Esophagus (tissue), 2 donors: ENCODE data around the gene SFXN5. TPM values are rescaled to one million over a fixed set of nuclear protein-coding genes. Genes with fewer than 3 reads are reported as not detected.

Experiments
- H3K27ac ChIP-seq, 2 donors: one replicate each; pipeline ENCODE4 v1.5.1; 2013; ENCODE audit warnings: low read depth in 2 of 2, mild to moderate bottlenecking in 2 of 2, inconsistent platforms in 1 of 2, low read length in 1 of 2, moderate library complexity in 1 of 2
- H3K27me3 ChIP-seq, 2 donors: one replicate each; pipeline ENCODE4 v1.6.1; 2013; ENCODE audit warnings: low read length in 2 of 2, control low read depth in 1 of 2, mild to moderate bottlenecking in 1 of 2; ENCODE audit not compliant: insufficient read depth in 2 of 2, control insufficient read depth in 1 of 2
- H3K36me3 ChIP-seq, 2 donors: one replicate each; pipeline ENCODE4 v1.6.1; 2013; ENCODE audit warnings: low read length in 1 of 2; ENCODE audit not compliant: control insufficient read depth in 2 of 2, insufficient read depth in 2 of 2
- H3K4me1 ChIP-seq, 2 donors: one replicate each; pipeline ENCODE4 v1.6.1; 2013; ENCODE audit warnings: low read length in 1 of 2; ENCODE audit not compliant: control insufficient read depth in 2 of 2, insufficient read depth in 2 of 2
- H3K4me3 ChIP-seq, 2 donors: one replicate each; pipeline ENCODE4 v1.5.1; 2013; ENCODE audit warnings: low read length in 2 of 2, mild to moderate bottlenecking in 2 of 2, low read depth in 1 of 2, moderate library complexity in 1 of 2
- H3K9me3 ChIP-seq, 2 donors: one replicate each; pipeline ENCODE4 v1.6.1; 2013; ENCODE audit warnings: mild to moderate bottlenecking in 2 of 2, low read depth in 1 of 2, low read length in 1 of 2, moderate library complexity in 1 of 2; ENCODE audit not compliant: control insufficient read depth in 2 of 2, insufficient read depth in 1 of 2
- WGBS, 2 donors: extraction: QIAGEN DNeasy Blood & Tissue Kit; methylation state at CpG; one replicate each; pipeline ENCODE4 v1.1.7; 2013; 5-methylcytosine and 5-hydroxymethylcytosine counted together
- polyA plus RNA-seq, 2 donors: library from polyadenylated mRNA; stranded (reverse); fragments of 200-250 nt; gene quantifications; one replicate each; pipeline ENCODE4 v1.2.3, GENCODE V29; 2013
- donor health status: healthy with polysubstance abuse.
- donor health status: Bipolar disorder and iron deficiency.

The SFXN5 gene
- polyA plus RNA-seq, 2 donors, result 4.2 to 6.6 TPM

DNA sequence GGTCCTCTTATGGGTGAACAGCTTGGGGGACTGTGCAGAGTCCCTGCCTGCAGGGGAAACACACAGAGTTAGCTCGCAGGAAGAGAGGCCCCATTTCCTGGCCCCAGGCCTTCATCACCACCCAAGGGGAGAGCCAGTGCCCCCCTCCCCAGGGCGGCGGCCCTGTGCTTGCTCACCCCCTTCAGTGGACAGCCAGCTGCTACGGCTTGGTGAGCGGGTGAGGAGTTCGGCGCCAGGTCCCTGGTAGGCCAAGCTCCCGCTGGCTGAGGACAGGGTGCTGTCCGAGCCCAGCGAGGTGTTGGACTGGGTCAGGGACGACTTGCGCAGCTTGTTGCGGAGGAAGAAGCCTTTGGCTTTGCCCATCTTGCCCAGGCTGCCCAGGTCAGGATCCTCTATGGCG is 17.2 kb upstream of the SFXN5 start:
- WGBS, 2 donors, result 91 to 94% methylated on average over 12 to 14 of the region's 14 CpGs
- peaks cover 7 to 20% of the 10 kb centered on the region in 2 donors for H3K36me3 ChIP-seq
- H3K4me1 ChIP-seq, result peaks cover 0 to 8% of the 10 kb centered on the region in 2 donors
- no peaks in the 10 kb centered on the region for H3K9me3 ChIP-seq
- no peaks in the 10 kb centered on the region for H3K27me3 ChIP-seq
- H3K27ac ChIP-seq, result no peak overlapping the region
- H3K4me3 ChIP-seq, result no peak overlapping the region

DNA sequence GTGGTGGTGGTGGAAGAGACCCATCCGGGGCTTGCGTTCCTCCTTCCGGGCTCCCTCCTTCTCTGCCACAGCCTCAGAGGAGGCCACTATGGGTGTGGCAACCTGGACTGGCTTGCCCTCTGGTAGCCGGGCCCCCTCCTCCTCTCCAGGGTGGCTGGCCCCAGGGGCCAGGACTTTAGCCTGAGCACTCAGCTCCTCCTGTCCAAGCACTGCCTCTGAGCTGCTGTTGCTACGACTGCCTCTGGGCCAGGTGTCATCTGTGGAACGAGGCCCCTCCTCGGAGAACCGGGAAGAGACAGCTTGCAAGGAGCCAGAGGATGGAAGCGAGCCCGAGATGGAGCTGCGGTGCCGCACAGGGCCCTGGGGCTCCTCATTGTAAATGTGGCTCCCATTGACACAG is 16.7 kb upstream of the SFXN5 start:
- no peaks in the 10 kb centered on the region for H3K27me3 ChIP-seq
- no peak overlapping the region for H3K27ac ChIP-seq
- H3K36me3 ChIP-seq, result peaks cover 7 to 20% of the 10 kb centered on the region in 2 donors
- peaks cover 0 to 8% of the 10 kb centered on the region in 2 donors for H3K4me1 ChIP-seq
- 90 to 92% methylated on average over 12 of the region's 12 CpGs for WGBS, 2 donors
- H3K9me3 ChIP-seq, result no peaks in the 10 kb centered on the region
- no peak overlapping the region for H3K4me3 ChIP-seq

DNA sequence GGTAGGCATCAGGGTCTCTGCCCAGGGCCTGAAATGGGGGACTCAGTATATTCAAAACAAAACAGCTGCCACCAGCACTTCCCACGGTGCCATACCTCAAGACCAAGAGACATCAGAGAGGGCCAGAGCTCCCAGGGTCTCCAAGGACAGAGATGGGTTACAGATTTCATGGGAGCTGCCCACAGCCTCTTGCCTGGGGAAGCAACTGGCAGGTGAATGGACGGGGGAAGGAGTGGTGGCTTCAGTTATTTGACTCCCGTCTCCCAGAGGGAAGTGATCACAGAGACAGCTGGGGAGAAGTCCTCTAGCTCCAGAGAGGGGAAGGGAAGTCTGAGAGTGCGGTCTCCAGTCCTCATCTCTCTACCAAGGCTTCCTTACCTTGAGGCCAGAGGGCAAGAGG is 15.8 kb upstream of the SFXN5 start:
- no peak overlapping the region for H3K4me3 ChIP-seq
- H3K9me3 ChIP-seq, result no peaks in the 10 kb centered on the region
- H3K27me3 ChIP-seq, result no peaks in the 10 kb centered on the region
- H3K27ac ChIP-seq, result no peak overlapping the region
- 70 to 75% methylated on average over 4 of the region's 4 CpGs for WGBS, 2 donors
- H3K4me1 ChIP-seq, result peaks cover 0 to 8% of the 10 kb centered on the region in 2 donors
- H3K36me3 ChIP-seq, result peaks cover 7 to 20% of the 10 kb centered on the region in 2 donors

DNA sequence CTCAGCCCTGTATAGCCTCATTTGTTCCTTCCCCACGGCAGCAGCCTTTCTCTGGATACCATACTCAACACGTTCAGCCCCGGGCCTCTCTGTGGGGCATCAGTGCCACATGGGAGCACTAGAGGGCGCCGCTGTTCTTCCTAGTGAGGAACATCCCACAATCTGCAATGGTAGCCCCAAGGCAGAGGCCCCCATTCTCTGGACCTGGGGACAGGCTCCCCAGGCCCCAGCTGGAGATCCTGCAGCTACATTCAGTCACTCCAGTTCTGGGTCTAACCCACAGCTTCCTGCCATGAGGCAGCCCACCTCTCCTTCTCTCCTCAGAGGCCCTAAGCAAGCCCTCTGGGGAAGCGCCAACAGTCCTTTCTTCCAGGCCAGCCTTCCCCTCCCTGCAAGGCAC is 14.2 kb upstream of the SFXN5 start:
- H3K27ac ChIP-seq, result no peak overlapping the region
- WGBS, 2 donors, result 22 to 25% methylated on average over 4 to 6 of the region's 6 CpGs
- peaks cover 7 to 21% of the 10 kb centered on the region in 2 donors for H3K36me3 ChIP-seq

DNA sequence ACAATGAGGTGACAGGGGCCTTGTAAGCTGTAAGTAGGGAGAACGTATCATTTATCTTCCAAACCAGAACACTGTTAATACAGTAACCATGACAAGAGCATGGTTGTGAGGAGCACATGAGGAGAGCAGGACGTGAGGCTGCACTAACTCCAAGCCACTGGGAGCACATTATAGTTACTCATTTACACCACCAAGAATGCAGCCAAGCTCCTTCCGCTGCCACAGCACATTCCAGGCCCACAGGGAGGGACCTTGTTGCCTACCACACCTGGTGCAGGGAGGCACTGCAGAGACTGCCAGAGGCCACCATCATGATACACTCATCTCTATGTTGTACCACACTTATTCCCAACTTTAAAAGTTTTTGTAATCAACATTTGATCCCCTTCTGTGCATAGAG is 13.5 kb upstream of the SFXN5 start:
- H3K36me3 ChIP-seq, result peaks cover 7 to 26% of the 10 kb centered on the region in 2 donors
- H3K27me3 ChIP-seq, result no peaks in the 10 kb centered on the region
- no peaks in the 10 kb centered on the region for H3K9me3 ChIP-seq
- H3K27ac ChIP-seq, result no peak overlapping the region
- H3K4me3 ChIP-seq, result no peak overlapping the region
- H3K4me1 ChIP-seq, result peaks cover 0 to 8% of the 10 kb centered on the region in 2 donors
- WGBS, 2 donors, result 76 to 85% methylated on average over 3 of the region's 3 CpGs

More for the DNA sequence above, 14.2 kb upstream of the SFXN5 start:
- Histone ChIP-seq H3K4me1 (peaks cover 0 to 8% of the 10 kb centered on the region in 2 donors), H3K9me3 (no peaks in the 10 kb centered on the region), H3K27me3 (no peaks in the 10 kb centered on the region), H3K4me3 (no peak overlapping the region)

DNA sequence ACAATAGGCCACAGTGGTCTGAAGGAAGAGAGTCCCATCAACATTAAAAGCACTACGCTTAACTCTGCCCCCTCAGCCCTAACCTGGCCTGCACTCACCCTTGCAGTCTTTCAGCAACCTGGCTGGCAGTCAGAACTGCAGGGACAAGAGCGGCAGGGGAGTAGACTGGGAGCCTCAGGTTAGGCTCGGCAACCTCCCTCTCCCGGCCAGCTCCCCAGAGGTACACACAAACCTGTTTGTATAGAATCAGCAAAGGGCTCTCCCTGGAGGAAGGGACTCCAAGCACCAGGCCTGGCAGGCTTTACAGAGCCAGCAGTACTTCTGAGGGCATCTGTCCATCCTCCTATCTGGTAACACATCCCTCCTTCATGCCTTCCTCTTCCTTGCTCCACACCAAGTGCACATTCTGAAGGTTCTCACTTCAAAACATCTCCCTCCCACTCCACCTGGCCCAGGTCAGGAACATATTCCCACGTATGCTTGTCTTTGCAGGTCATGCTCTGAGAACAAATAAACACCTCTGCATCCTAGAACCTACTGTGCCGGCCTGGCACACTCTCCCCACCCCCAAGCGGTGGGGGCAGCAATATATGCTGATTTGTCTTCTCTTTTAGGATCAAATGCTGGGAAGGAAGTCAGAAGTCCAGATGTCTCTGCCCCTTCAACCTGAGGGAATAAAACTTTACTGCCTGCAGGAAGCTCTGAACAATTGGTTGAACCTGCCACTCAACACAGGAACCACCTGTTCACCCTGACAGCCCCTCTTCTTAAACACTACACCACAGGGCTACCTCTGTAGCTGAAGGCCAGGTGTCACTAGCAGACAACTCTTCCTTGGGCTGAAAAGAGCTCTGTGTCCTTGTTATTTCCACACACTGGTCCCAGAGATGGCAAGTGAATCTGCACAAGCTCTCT is 12.6 kb upstream of the SFXN5 start:
- peaks cover 7 to 26% of the 10 kb centered on the region in 2 donors for H3K36me3 ChIP-seq

DNA sequence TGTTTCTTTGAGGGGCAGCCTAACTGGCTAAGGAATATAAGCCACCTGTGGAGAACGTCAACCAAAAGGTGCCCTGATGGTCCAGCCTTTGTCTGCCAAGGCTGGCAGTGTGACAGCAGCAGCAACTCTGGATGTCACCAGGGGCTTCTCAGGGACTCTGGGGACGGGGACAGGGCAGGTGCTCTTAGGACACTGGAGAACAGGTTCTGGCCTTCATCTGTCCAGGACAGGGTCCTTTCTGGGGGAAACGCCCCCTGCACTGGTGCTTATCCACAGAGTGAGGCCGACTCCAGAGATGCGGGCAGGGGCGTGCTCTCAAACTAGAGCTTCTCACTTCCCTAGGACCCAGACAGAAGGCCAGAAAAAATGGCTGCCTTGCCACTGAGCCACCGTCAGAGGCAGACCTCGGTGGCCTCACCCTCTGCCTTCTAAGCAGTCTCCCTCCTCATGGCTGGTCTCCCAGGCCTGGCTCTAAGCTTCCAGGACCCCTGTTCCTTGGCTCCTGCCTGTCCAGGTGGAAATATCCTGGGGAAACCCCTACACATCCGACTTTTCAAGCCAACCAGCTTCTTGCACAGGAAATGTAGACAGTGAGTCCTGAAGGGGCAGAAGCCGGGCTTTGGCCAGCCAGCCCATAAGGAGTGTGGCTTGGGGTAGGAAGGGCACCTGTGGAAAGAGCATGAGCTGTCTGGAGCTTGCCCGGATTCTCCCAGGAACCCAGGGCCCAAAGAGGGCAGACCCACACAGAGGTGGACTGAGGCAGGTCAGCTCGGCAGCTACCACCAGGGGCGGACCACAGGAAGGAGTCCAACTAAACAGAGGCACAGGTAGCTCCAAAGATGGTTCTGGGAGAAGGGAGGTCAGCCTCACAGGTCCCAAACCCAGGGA is 11.3 kb upstream of the SFXN5 start:
- no peak overlapping the region for H3K27ac ChIP-seq
- H3K27me3 ChIP-seq, result no peaks in the 10 kb centered on the region
- H3K4me1 ChIP-seq, result no peaks in the 10 kb centered on the region
- H3K4me3 ChIP-seq, result no peak overlapping the region
- no peaks in the 10 kb centered on the region for H3K9me3 ChIP-seq
- 80 to 84% methylated on average over 12 to 13 of the region's 13 CpGs for WGBS, 2 donors
- peaks cover 0 to 14% of the 10 kb centered on the region in 2 donors for H3K36me3 ChIP-seq

More for the DNA sequence above, 12.6 kb upstream of the SFXN5 start:
- Histone ChIP-seq H3K9me3 (no peaks in the 10 kb centered on the region), H3K4me3 (no peak overlapping the region), H3K27me3 (no peaks in the 10 kb centered on the region), H3K27ac (no peak overlapping the region), H3K4me1 (peaks cover 0 to 3% of the 10 kb centered on the region in 2 donors)
- WGBS, 2 donors, result 74 to 78% methylated on average over 7 of the region's 7 CpGs

DNA sequence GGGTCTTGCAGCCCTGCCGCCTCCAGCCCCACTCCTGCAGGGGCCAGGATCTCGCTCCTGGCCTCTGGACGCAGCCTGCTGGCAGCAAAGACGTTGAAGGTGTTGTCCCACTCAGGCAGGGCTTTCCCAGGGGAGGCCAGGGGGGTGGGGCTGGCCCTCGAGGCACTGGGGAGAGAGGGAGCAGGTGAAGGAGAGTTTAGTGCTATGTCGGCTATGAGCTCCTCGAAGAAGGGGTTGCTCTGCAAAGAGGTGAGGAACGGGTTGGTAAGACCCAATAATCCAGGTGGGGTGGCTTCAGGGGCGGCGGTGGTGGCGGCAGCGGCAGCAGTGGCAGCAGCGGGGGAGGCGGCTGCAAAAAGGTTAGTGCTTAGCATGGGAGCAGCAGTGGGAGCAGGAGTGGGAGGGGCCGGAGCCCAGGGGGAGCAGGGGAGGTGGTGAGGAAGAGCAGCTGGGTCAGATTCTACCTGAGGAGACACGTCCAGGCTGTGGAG is 9.7 kb upstream of the SFXN5 start:
- Histone ChIP-seq H3K27me3 (no peaks in the 10 kb centered on the region), H3K27ac (no peak overlapping the region), H3K9me3 (no peaks in the 10 kb centered on the region), H3K36me3 (peaks cover 0 to 11% of the 10 kb centered on the region in 2 donors), H3K4me1 (no peaks in the 10 kb centered on the region), H3K4me3 (no peak overlapping the region)
- WGBS, 2 donors, result 80 to 82% methylated on average over 16 of the region's 16 CpGs

DNA sequence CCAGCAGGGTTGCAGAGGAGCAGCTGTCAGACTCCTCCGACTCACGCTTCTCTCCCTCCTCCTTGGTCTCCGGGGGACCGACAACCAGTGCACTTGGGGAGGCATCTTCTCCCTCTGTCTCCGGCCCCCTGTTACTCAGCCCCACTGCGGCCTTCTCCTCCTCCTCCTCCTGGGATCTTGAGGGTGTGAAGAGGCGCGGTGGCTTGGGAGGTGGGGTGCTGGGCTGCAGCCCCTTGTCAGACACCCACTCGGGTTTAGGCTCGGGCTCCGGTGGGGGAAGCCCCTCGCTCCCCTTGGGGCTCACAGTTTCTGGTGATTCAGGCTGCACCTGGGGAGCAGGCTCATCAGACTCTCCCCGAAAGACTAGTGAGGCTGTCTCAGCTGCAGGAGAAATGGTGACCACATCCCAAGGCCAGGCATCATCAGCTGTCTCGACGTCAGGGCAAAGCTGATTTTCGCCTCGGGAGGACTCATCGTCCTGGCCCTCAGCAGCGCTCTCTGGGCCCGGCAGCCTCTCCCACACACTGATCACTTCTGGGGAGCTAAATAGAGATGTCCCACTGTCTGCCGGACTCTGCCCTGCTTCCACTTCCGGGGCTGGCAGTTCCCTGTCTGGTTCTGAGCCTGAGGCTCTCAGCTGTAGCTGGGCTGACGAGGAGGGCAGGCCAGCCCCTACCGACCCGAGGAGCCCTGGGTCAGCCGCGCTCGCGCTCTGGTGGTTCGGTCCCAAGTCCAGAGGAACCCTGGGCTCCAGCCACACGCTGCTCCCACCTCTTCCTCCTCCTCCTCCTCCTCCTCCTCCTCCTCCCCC is 9.0 kb upstream of the SFXN5 start:
- H3K36me3 ChIP-seq, result peaks cover 0 to 12% of the 10 kb centered on the region in 2 donors
- no peaks in the 10 kb centered on the region for H3K9me3 ChIP-seq
- no peak overlapping the region for H3K4me3 ChIP-seq
- no peaks in the 10 kb centered on the region for H3K27me3 ChIP-seq
- H3K4me1 ChIP-seq, result no peaks in the 10 kb centered on the region
- H3K27ac ChIP-seq, result no peak overlapping the region
- 84 to 87% methylated on average over 28 to 31 of the region's 31 CpGs for WGBS, 2 donors
